GM23248 (cell line): ENCODE data around the gene ZNF385B.

Experiments
- EZH2 ChIP-seq: fragments of 200-600 bp; sonication (generic); IDR thresholded peaks from 2 replicates; pipeline ENCODE4 v1.6.1; 2018; ENCODE audit warnings: antibody characterized with exemption, mild to moderate bottlenecking; ENCODE audit not compliant: insufficient read depth, poor library complexity, severe bottlenecking
- EZH2phosphoT487 ChIP-seq: fragments of 200-600 bp; sonication (generic); IDR thresholded peaks from 2 replicates; pipeline ENCODE4 v1.6.1; 2018; ENCODE audit warnings: antibody characterized with exemption, moderate library complexity, mild to moderate bottlenecking, low read depth; ENCODE audit not compliant: insufficient read depth

GRCh38 chr2:179702912-179703311 is 158.5 kb downstream of the ZNF385B start:
- TF ChIP-seq EZH2phosphoT487 (no peak), EZH2 (no peak)
